Activated T-helper 1 cell treated with anti-CD3 and anti-CD28 coated beads, Interleukin-2, amount 50 U/mL, for 16 hours (primary cell): ENCODE data around the gene TMEM202.
"Not testable (repeated sequence)": the region's sequence is repeated elsewhere in the genome, so short reads cannot be mapped to it uniquely, and the experiment has no call there.

Source experiments
- DNase-seq, 2 donors: peaks; one replicate each; pipeline ENCODE4 v3.0.0-alpha.2; 2020; ENCODE audit warnings: low read depth in 1 of 2, low spot score in 1 of 2

TMEM202 gene

GRCh38 chr15:72397796-72398588 is at the start of gene TMEM202:
Gene TMEM202 (plus strand): TSS chr15:72398305. CDS start chr15:72398327, 22 bp downstream.
- no peak for DNase-seq

- no peak for DNase-seq
These were observed 44.8 kb upstream of the TMEM202 start for GRCh38 chr15:72353266-72353665.

GRCh38 chr15:72354496-72354895 is 43.6 kb upstream of the TMEM202 start:
- no peak for DNase-seq

- DNase-seq: no peak
These were observed 40.0 kb upstream of the TMEM202 start for GRCh38 chr15:72358121-72358520.

GRCh38 chr15:72358650-72359171 is 39.4 kb upstream of the TMEM202 start:
- no peak for DNase-seq

- no peak for DNase-seq
These were observed 36.9 kb upstream of the TMEM202 start for GRCh38 chr15:72361176-72361575.

- DNase-seq: no peak
These were observed 32.3 kb upstream of the TMEM202 start for GRCh38 chr15:72365844-72366243.

GRCh38 chr15:72368325-72368724 is 29.8 kb upstream of the TMEM202 start:
- no peak for DNase-seq

- DNase-seq: no peak
These were observed 29.2 kb upstream of the TMEM202 start for GRCh38 chr15:72368899-72369298.

- DNase-seq: no peak
These were observed 28.1 kb upstream of the TMEM202 start for GRCh38 chr15:72369964-72370363.

- DNase-seq: no peak
These were observed 25.7 kb upstream of the TMEM202 start for GRCh38 chr15:72372361-72372760.

- no peak for DNase-seq
These were observed 22.6 kb upstream of the TMEM202 start for GRCh38 chr15:72375501-72375845.

GRCh38 chr15:72375846-72376581 is 22.1 kb upstream of the TMEM202 start, which contains the start of gene HEXA:
Gene HEXA (minus strand): TSS chr15:72376014. CDS start chr15:72375972, 42 bp downstream.
- DNase-seq: peak; percentile 92 to 93

GRCh38 chr15:72377331-72377730 is 20.8 kb upstream of the TMEM202 start:
- DNase-seq: no peak

- DNase-seq: not testable (repeated sequence)
These were observed 19.0 kb upstream of the TMEM202 start for GRCh38 chr15:72379106-72379505.

GRCh38 chr15:72379856-72380430 is 18.2 kb upstream of the TMEM202 start:
- DNase-seq: no peak

- no peak for DNase-seq
These were observed 17.4 kb upstream of the TMEM202 start for GRCh38 chr15:72380743-72381142.

GRCh38 chr15:72382146-72382545 is 16.0 kb upstream of the TMEM202 start:
- DNase-seq: no peak

GRCh38 chr15:72387741-72388140 is 10.4 kb upstream of the TMEM202 start:
- no peak for DNase-seq

GRCh38 chr15:72389231-72389630 is 8.9 kb upstream of the TMEM202 start:
- no peak for DNase-seq

- not testable (repeated sequence) for DNase-seq
These were observed 1.8 kb upstream of the TMEM202 start for GRCh38 chr15:72396331-72396730.

GRCh38 chr15:72398648-72399047 is 543 bp downstream of the TMEM202 start:
- no peak for DNase-seq
